Left lung (tissue), 10 donors: ENCODE measurements around the gene MAD2L1. TPM values are rescaled to one million over a fixed set of nuclear protein-coding genes. Genes with fewer than 3 reads are reported as not detected.
"Not testable (repeated sequence)": the region's sequence is repeated elsewhere in the genome, so short reads cannot be mapped to it uniquely, and the experiment has no call there.

Experiments used
- ATAC-seq: fragments of 200-7000 bp; cut with Tn5 transposase; one replicate; pipeline ENCODE4 v1.9.1; 2020; ENCODE audit warnings: moderate library complexity
- DNase-seq, 4 donors: peaks; one replicate each; pipeline ENCODE4 v3.0.0-alpha.2; 2013 to 2020
- H3K27ac ChIP-seq, 2 donors: fragments of 200-600 bp; sonication (generic) in 1 of 2; one replicate each; pipeline versions ENCODE4 v1.5.0 to v1.8.0; 2020 to 2021
- H3K27me3 ChIP-seq, 2 donors: fragments of 200-600 bp; sonication (generic) in 1 of 2; one replicate each; pipeline versions ENCODE4 v1.5.0 to v1.8.0; 2020 to 2021
- H3K36me3 ChIP-seq, 2 donors: fragments of 200-600 bp; sonication (generic) in 1 of 2; one replicate each; pipeline versions ENCODE4 v1.5.0 to v1.8.0; 2020 to 2021
- H3K4me1 ChIP-seq, 2 donors: fragments of 200-600 bp; one replicate each; pipeline ENCODE4 v1.8.0; 2021
- H3K4me3 ChIP-seq, 2 donors: fragments of 200-600 bp; sonication (generic) in 1 of 2; one replicate each; pipeline versions ENCODE4 v1.5.0 to v1.8.0; 2020 to 2021; ENCODE audit warnings: mild to moderate bottlenecking in 1 of 2
- H3K9me3 ChIP-seq, 2 donors: fragments of 200-600 bp; sonication (generic) in 1 of 2; one replicate each; pipeline versions ENCODE4 v1.5.0 to v1.8.0; 2020 to 2021
- CTCF ChIP-seq, 2 donors: fragments of 200-600 bp; sonication (generic) in 1 of 2; IDR thresholded peaks; one replicate each; pipeline versions ENCODE4 v1.5.0 to v1.8.0; 2021; ENCODE audit warnings: antibody characterized with exemption in 2 of 2
- intact Hi-C, 2 donors: fragments of 100-400 bp; cut with DNase I; formaldehyde crosslinking; loops; one replicate each; pipeline versions ENCODE4 v1.11.2 to v1.14.2; 2022
- polyA plus RNA-seq, 6 donors: library from polyadenylated mRNA; unstranded; fragments of 120-200 nt; gene quantifications; one replicate each; pipeline ENCODE4 v1.2.1, GENCODE V29; 2013; ENCODE audit not compliant: insufficient read length in 6 of 6
- total RNA-seq, 2 donors: library from RNA; stranded (reverse); fragmentation: NEBNext Ultra II Directional; extraction: Animal tissue kit (Norgen Biotek cat#: 25700); gene quantifications; one replicate each; pipeline ENCODE4 v1.2.1, GENCODE V29; 2021
- donor health status: DM: no; HTN: yes; CAD: no.
- donor health status: DM: no; HTN: no; CAD: no.

MAD2L1 gene
- total and polyA plus RNA-seq, 8 donors = 6.0 to 69.5 (median 36.2) TPM

- Histone ChIP-seq H3K9me3 (no peaks in the 10 kb centered on the region), H3K4me3 (no peak overlapping the region), H3K27me3 (no peaks in the 10 kb centered on the region), H3K4me1 (no peaks in the 10 kb centered on the region), H3K27ac (no peak overlapping the region), H3K36me3 (no peaks in the 10 kb centered on the region)
- no peak for TF ChIP-seq CTCF (IDR thresholded peaks at IDR 0.05)
- DNase-seq = no peak
- no peak for ATAC-seq
- intact Hi-C loops = no loop called here
Observed at GRCh38 chr4:120078216-120078615, 11.6 kb upstream of the MAD2L1 start.

GRCh38 chr4:120071192-120071795, 4.6 kb upstream of the MAD2L1 start:
- peak; percentile 34 to 55 for TF ChIP-seq CTCF (IDR thresholded peaks at IDR 0.05)
- Histone ChIP-seq H3K36me3 (no peaks in the 10 kb centered on the region), H3K27ac (no peak overlapping the region), H3K4me3 (no peak overlapping the region), H3K9me3 (no peaks in the 10 kb centered on the region), H3K27me3 (no peaks in the 10 kb centered on the region), H3K4me1 (peaks cover 6 to 15% of the 10 kb centered on the region in 2 donors)
- intact Hi-C loops = no loop called here
- ATAC-seq (no peak), DNase-seq (peak in 2 of 4 donors; percentile 71 to 89)

- H3K4me3 ChIP-seq = no peak overlapping the region
- no peaks in the 10 kb centered on the region for H3K36me3 ChIP-seq
- DNase-seq (no peak), ATAC-seq (no peak)
- no peaks in the 10 kb centered on the region for H3K27me3 ChIP-seq
- H3K9me3 ChIP-seq = no peaks in the 10 kb centered on the region
- no peak for TF ChIP-seq CTCF (IDR thresholded peaks at IDR 0.05)
- H3K4me1 ChIP-seq = peaks cover 10 to 26% of the 10 kb centered on the region in 2 donors
- intact Hi-C loops = no loop called here
- H3K27ac ChIP-seq = no peak overlapping the region
Observed at GRCh38 chr4:120070196-120070595, 3.5 kb upstream of the MAD2L1 start.

- no peak for TF ChIP-seq CTCF (IDR thresholded peaks at IDR 0.05)
- Histone ChIP-seq H3K4me1 (peaks cover 10 to 26% of the 10 kb centered on the region in 2 donors), H3K36me3 (no peaks in the 10 kb centered on the region), H3K27ac (peak overlapping the region; percentile 96 to 97), H3K9me3 (no peaks in the 10 kb centered on the region), H3K27me3 (no peaks in the 10 kb centered on the region), H3K4me3 (peak overlapping the region; percentile 50 to 62)
- intact Hi-C loops = no loop called here
- ATAC-seq (no peak), DNase-seq (no peak)
Observed at GRCh38 chr4:120065974-120066516, 603 bp downstream of the MAD2L1 start.

GRCh38 chr4:120064887-120065286, 1.8 kb downstream of the MAD2L1 start:
- H3K27ac ChIP-seq = no peak overlapping the region
- no peak for TF ChIP-seq CTCF (IDR thresholded peaks at IDR 0.05)
- H3K9me3 ChIP-seq = no peaks in the 10 kb centered on the region
- H3K4me1 ChIP-seq = peaks cover 10 to 26% of the 10 kb centered on the region in 2 donors
- no peaks in the 10 kb centered on the region for H3K36me3 ChIP-seq
- H3K27me3 ChIP-seq = no peaks in the 10 kb centered on the region
- intact Hi-C loops = no loop called here
- DNase-seq (no peak), ATAC-seq (no peak)
- no peak overlapping the region for H3K4me3 ChIP-seq

GRCh38 chr4:120063711-120064110, 2.9 kb downstream of the MAD2L1 start:
- H3K27me3 ChIP-seq, DNase-seq, H3K27ac ChIP-seq, H3K9me3 ChIP-seq, ATAC-seq, H3K4me3 ChIP-seq, intact Hi-C loops, H3K36me3 ChIP-seq: not testable (repeated sequence)
- peaks cover 10 to 25% of the 10 kb centered on the region in 2 donors for H3K4me1 ChIP-seq
